SK-N-MC (cell line): Measurements from ENCODE around the gene PLSCR3.

Experiments used
- EZH2 ChIP-seq: fragments of 200-600 bp; sonication (generic); IDR thresholded peaks from one replicate; pipeline ENCODE4 v1.6.1; 2017; ENCODE audit warnings: antibody characterized with exemption
- POLR2AphosphoS5 ChIP-seq: IDR thresholded peaks from 2 replicates; pipeline ENCODE4 v1.6.1; 2012; ENCODE audit warnings: mild to moderate bottlenecking, low read depth, low read length, borderline replicate concordance

DNA sequence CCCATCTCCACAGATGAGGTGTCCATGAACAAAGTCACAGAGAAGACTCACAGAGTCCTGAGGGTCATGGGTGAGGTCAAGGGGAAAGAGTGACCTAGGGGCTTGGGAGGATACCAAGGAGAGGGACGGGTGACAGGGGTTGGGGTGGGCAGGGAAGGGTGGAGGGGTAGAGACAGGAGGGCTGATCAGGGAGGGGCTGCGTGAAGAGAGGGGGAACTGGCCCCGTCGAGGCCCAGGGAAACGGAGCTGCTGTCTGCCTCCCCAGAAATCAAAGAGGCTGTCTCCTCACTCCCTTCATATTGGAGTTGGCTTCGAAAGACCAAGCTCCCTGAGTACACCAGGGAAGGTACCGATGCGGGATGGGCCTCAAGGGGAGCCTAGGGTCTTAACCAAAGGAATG, 38.8 kb downstream of the PLSCR3 start:
- TF ChIP-seq POLR2AphosphoS5: no peak
- TF ChIP-seq EZH2: no peak
